PFSK-1 (cell line): ENCODE data around the gene TNFAIP8L1.

Experiments used
- FOXP2 ChIP-seq: optimal IDR thresholded peaks from 2 replicates; pipeline ENCODE3; 2011; ENCODE audit warnings: borderline replicate concordance, control low read depth, inconsistent platforms; ENCODE audit not compliant: insufficient read depth; ENCODE audit errors: extremely low read length, extremely low read depth
- POLR2AphosphoS5 ChIP-seq: IDR thresholded peaks from 2 replicates; pipeline ENCODE4 v1.6.1; 2012; ENCODE audit warnings: low read depth, mild to moderate bottlenecking, control low read depth, low read length, moderate library complexity
- REST ChIP-seq, 2 experiments: IDR thresholded peaks; 2 replicates each; pipeline versions ENCODE4 v1.6.1 to v1.8.0; 2011 to 2012; ENCODE audit warnings: low read depth in 2 of 2, low read length in 2 of 2, control low read depth in 1 of 2, inconsistent platforms in 1 of 2, mild to moderate bottlenecking in 1 of 2, moderate library complexity in 1 of 2; ENCODE audit not compliant: insufficient read depth in 1 of 2
- SIN3A ChIP-seq: IDR thresholded peaks from 2 replicates; pipeline ENCODE4 v1.6.1; 2012; ENCODE audit warnings: mild to moderate bottlenecking, low read length, moderate library complexity, borderline replicate concordance; ENCODE audit not compliant: insufficient read depth

- TF ChIP-seq FOXP2 (no peak), POLR2AphosphoS5 (no peak), REST (IDR thresholded peaks at IDR 0.05; ENCODE audit: insufficient read depth in 1 of 2, low read depth in 2 of 2, low read length in 2 of 2) (no peak), SIN3A (no peak)
These were observed 18.5 kb downstream of the TNFAIP8L1 start for GRCh38 chr19:4657835-4658234.
